Neural cell (in vitro differentiated cells): ENCODE measurements around the gene TXNRD1. TPM values are rescaled to one million over a fixed set of nuclear protein-coding genes. Genes with fewer than 3 reads are reported as not detected.

ENCODE experiments used
- H2AFZ ChIP-seq: fragments of 200-600, 300-800 bp; sonication (generic), shearing (Covaris generic); 2 replicates; pipeline ENCODE4 v1.6.0; 2014; ENCODE audit warnings: low read depth, mild to moderate bottlenecking, antibody characterized with exemption, low read length, moderate library complexity
- H3F3A ChIP-seq: fragments of 200-600 bp; shearing (Covaris generic); 2 replicates; pipeline ENCODE4 v1.6.1; 2016; ENCODE audit warnings: mild to moderate bottlenecking, moderate library complexity, mixed read lengths, antibody characterized with exemption, low read length; ENCODE audit not compliant: insufficient read depth, poor library complexity, severe bottlenecking
- H3K27ac ChIP-seq: fragments of 200-600, 300-800 bp; sonication (generic), shearing (Covaris generic); 2 replicates; pipeline ENCODE4 v1.5.1; 2014; ENCODE audit warnings: mild to moderate bottlenecking, low read length, moderate library complexity
- H3K27me3 ChIP-seq: fragments of 300-800, 200-600 bp; sonication (generic), shearing (Covaris generic); 2 replicates; pipeline ENCODE4 v1.6.0; 2014; ENCODE audit warnings: mild to moderate bottlenecking, low read depth, low read length, moderate library complexity; ENCODE audit not compliant: insufficient read depth
- H3K36me3 ChIP-seq: fragments of 300-800, 200-600 bp; sonication (generic), shearing (Covaris generic); 2 replicates; pipeline ENCODE4 v1.5.1; 2014; ENCODE audit warnings: mild to moderate bottlenecking, antibody characterized with exemption, low read length, moderate library complexity; ENCODE audit not compliant: insufficient read depth
- H3K4me2 ChIP-seq: fragments of 300-800, 200-600 bp; sonication (generic), shearing (Covaris generic); 2 replicates; pipeline ENCODE4 v1.6.0; 2014; ENCODE audit warnings: mild to moderate bottlenecking, low read length
- H3K4me3 ChIP-seq: fragments of 300-800, 200-600 bp; sonication (generic), shearing (Covaris generic); 2 replicates; pipeline ENCODE4 v1.5.1; 2014; ENCODE audit warnings: mild to moderate bottlenecking, low read length, moderate library complexity
- H3K79me2 ChIP-seq: fragments of 200-600 bp; shearing (Covaris generic); replicated peaks from 2 replicates; pipeline ENCODE4 v1.6.0; 2014; ENCODE audit warnings: mild to moderate bottlenecking, low read length, moderate library complexity; ENCODE audit not compliant: insufficient read depth
- H3K9ac ChIP-seq: fragments of 300-800, 200-600 bp; sonication (generic), shearing (Covaris generic); 2 replicates; pipeline ENCODE4 v1.6.1; 2016; ENCODE audit warnings: mild to moderate bottlenecking, low read length, mixed read lengths
- H3K9me2 ChIP-seq: fragments of 200-600 bp; shearing (Covaris generic); 2 replicates; pipeline ENCODE4 v1.6.1; 2016; ENCODE audit warnings: mild to moderate bottlenecking, low read length, mixed read lengths; ENCODE audit not compliant: insufficient read depth
- H3K9me3 ChIP-seq: fragments of 200-600, 300-800 bp; sonication (generic), shearing (Covaris generic); 2 replicates; pipeline ENCODE4 v1.6.1; 2016; ENCODE audit warnings: mild to moderate bottlenecking, mixed run types, low read length, moderate library complexity, mixed read lengths
- H4K20me1 ChIP-seq: fragments of 200-600 bp; shearing (Covaris generic); 2 replicates; pipeline ENCODE4 v1.6.1; 2016; ENCODE audit warnings: mild to moderate bottlenecking, mixed run types; ENCODE audit not compliant: insufficient read depth
- EP300 ChIP-seq: fragments of 450-650 bp; conservative IDR thresholded peaks from 2 replicates; pipeline ENCODE4 v1.6.1; 2014; ENCODE audit warnings: antibody characterized with exemption, mild to moderate bottlenecking, moderate library complexity; ENCODE audit not compliant: poor library complexity, severe bottlenecking
- EZH2 ChIP-seq: fragments of 200-600, 300-800 bp; shearing (Covaris generic), sonication (generic); IDR thresholded peaks from 2 replicates; pipeline ENCODE4 v1.6.1; 2014; ENCODE audit warnings: antibody characterized with exemption, low read length, borderline replicate concordance, mild to moderate bottlenecking; ENCODE audit not compliant: insufficient read depth, poor library complexity, severe bottlenecking
- MXI1 ChIP-seq: fragments of 450-650 bp; conservative IDR thresholded peaks from 2 replicates; pipeline ENCODE4 v1.6.1; 2014; ENCODE audit warnings: antibody characterized with exemption, mild to moderate bottlenecking; ENCODE audit not compliant: poor library complexity, severe bottlenecking
- POLR2AphosphoS5 ChIP-seq: IDR thresholded peaks from 2 replicates; pipeline ENCODE4 v1.6.1; 2012
- RAD21 ChIP-seq: fragments of 450-650 bp; conservative IDR thresholded peaks from 2 replicates; pipeline ENCODE4 v1.6.1; 2014; ENCODE audit warnings: antibody characterized with exemption, mild to moderate bottlenecking, moderate library complexity
- SMC3 ChIP-seq: fragments of 450-650 bp; conservative IDR thresholded peaks from 2 replicates; pipeline ENCODE4 v1.6.1; 2014; ENCODE audit warnings: antibody characterized with exemption, mild to moderate bottlenecking, moderate library complexity; ENCODE audit not compliant: poor library complexity
- TAF1 ChIP-seq: IDR thresholded peaks from 2 replicates; pipeline ENCODE4 v1.6.1; 2012; ENCODE audit warnings: low read depth
- polyA plus RNA-seq: library from polyadenylated mRNA; depleted of rRNA; stranded (reverse); fragments of >200 nt; gene quantifications from 2 replicates; pipeline ENCODE4 v1.2.3, GENCODE V29; 2014
- TF ChIP-seq, protein P1 (sequence below): fragments of 450-650 bp; IDR thresholded peaks from 2 replicates; pipeline ENCODE4 v1.5.1; 2014; ENCODE audit warnings: antibody characterized with exemption, mild to moderate bottlenecking, moderate library complexity; ENCODE audit not compliant: poor library complexity, severe bottlenecking
- TF ChIP-seq, protein P2 (sequence below): IDR thresholded peaks from 2 replicates; pipeline ENCODE4 v1.6.1; 2012; ENCODE audit warnings: borderline replicate concordance

The TXNRD1 gene
- polyA plus RNA-seq, 1 donor from 2014 or later: 59.6 TPM

DNA sequence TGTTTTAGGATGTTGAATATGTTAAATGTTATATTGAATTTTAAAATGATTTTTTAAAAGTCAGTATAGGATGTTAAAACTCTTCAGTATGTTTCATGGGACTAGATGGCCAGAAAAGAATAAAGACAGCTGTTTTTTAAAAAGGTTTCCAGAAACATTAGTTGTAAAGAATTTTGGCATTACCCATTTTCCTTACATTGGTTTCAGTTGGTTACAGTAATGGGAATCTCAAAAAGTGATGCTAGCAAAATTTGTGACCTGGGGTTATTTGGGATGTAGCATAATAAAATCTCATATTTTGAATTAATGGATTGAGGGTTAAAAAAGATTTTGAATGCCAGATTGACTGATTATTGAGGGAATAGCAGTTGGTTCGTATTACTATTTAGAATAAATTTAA lies 113.2 kb downstream of the TXNRD1 start:
- Histone ChIP-seq H3F3A (no peaks in the 10 kb centered on the region), H3K27ac (no peak overlapping the region), H3K9me2 (no peaks in the 10 kb centered on the region), H3K36me3 (peaks cover 4% of the 10 kb centered on the region), H2AFZ (no peak overlapping the region), H3K4me3 (no peak overlapping the region), H3K9ac (no peak overlapping the region), H3K79me2 (no peaks in the 10 kb centered on the region), H3K27me3 (no peaks in the 10 kb centered on the region), H3K4me2 (no peak overlapping the region), H3K9me3 (no peaks in the 10 kb centered on the region), H4K20me1 (no peaks in the 10 kb centered on the region)
- TF ChIP-seq RAD21: no peak
- TF ChIP-seq, protein P1, sequence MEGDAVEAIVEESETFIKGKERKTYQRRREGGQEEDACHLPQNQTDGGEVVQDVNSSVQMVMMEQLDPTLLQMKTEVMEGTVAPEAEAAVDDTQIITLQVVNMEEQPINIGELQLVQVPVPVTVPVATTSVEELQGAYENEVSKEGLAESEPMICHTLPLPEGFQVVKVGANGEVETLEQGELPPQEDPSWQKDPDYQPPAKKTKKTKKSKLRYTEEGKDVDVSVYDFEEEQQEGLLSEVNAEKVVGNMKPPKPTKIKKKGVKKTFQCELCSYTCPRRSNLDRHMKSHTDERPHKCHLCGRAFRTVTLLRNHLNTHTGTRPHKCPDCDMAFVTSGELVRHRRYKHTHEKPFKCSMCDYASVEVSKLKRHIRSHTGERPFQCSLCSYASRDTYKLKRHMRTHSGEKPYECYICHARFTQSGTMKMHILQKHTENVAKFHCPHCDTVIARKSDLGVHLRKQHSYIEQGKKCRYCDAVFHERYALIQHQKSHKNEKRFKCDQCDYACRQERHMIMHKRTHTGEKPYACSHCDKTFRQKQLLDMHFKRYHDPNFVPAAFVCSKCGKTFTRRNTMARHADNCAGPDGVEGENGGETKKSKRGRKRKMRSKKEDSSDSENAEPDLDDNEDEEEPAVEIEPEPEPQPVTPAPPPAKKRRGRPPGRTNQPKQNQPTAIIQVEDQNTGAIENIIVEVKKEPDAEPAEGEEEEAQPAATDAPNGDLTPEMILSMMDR: no peak
- no peak for TF ChIP-seq SMC3
- no peak for TF ChIP-seq EP300
- TF ChIP-seq TAF1: no peak
- TF ChIP-seq POLR2AphosphoS5: no peak

DNA sequence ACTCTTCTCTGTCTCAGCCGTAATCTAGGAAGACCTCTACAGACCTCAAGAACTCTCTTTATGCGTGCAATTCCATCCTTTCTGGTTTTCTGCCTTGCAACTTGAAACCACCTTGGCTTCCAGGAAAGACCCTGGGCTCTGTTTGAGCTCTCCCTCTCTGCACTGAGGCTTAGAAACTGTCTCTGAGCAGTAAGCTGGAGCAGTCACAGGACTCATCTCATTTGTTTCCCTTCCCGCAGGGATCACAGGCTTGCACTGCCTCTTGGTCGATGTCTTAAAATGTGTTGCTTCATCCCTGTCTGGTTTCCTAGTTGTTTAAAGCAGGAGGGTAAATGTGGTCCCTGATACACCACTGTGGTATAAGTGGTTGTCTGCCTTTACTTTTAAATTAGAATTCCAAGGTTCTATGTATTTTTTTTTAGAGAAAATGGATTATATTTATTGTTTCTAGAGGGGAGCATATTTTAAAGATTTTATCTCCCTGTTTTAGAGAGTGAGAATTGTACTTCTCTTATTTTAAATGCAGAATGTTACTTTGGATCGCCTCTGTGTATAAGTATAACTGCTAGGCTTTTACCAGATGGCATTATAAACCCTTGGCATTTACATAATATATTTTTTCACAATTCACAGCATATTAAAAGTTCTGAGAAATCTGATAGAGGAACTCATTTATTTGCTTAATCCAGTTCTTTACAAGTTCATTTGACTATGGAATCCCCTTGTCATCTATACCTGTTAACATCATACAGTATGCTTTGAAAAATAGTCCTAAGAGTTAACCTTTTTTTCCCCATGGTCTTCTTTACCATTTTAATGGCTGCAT lies 114.3 kb downstream of the TXNRD1 start:
- Histone ChIP-seq H4K20me1 (no peaks in the 10 kb centered on the region), H3K27me3 (no peaks in the 10 kb centered on the region), H3K79me2 (no peaks in the 10 kb centered on the region), H3K4me3 (no peak overlapping the region), H2AFZ (no peak overlapping the region), H3K9ac (no peak overlapping the region), H3K4me2 (no peak overlapping the region), H3K9me3 (no peaks in the 10 kb centered on the region), H3F3A (no peaks in the 10 kb centered on the region), H3K36me3 (peaks cover 12% of the 10 kb centered on the region), H3K27ac (no peak overlapping the region), H3K9me2 (no peaks in the 10 kb centered on the region)
- TF ChIP-seq, protein P2, sequence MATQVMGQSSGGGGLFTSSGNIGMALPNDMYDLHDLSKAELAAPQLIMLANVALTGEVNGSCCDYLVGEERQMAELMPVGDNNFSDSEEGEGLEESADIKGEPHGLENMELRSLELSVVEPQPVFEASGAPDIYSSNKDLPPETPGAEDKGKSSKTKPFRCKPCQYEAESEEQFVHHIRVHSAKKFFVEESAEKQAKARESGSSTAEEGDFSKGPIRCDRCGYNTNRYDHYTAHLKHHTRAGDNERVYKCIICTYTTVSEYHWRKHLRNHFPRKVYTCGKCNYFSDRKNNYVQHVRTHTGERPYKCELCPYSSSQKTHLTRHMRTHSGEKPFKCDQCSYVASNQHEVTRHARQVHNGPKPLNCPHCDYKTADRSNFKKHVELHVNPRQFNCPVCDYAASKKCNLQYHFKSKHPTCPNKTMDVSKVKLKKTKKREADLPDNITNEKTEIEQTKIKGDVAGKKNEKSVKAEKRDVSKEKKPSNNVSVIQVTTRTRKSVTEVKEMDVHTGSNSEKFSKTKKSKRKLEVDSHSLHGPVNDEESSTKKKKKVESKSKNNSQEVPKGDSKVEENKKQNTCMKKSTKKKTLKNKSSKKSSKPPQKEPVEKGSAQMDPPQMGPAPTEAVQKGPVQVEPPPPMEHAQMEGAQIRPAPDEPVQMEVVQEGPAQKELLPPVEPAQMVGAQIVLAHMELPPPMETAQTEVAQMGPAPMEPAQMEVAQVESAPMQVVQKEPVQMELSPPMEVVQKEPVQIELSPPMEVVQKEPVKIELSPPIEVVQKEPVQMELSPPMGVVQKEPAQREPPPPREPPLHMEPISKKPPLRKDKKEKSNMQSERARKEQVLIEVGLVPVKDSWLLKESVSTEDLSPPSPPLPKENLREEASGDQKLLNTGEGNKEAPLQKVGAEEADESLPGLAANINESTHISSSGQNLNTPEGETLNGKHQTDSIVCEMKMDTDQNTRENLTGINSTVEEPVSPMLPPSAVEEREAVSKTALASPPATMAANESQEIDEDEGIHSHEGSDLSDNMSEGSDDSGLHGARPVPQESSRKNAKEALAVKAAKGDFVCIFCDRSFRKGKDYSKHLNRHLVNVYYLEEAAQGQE: no peak
- TF ChIP-seq POLR2AphosphoS5 (no peak), EP300 (no peak), EZH2 (no peak)

DNA sequence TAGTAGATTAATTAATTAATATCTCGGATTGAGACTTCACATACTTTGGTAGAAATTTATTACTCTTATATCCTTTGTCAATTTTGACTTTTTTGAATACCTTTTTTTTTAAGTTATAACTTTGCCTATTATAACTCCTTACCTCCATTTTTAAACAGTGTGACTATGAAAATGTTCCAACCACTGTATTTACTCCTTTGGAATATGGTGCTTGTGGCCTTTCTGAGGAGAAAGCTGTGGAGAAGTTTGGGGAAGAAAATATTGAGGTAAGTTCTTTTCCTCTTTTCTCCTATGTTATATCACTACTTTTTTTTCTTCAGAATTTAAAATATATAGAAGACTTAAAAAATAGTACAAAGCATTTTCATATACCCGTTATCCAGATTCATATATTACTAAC lies 115.8 kb downstream of the TXNRD1 start:
- H3K9ac ChIP-seq: no peak overlapping the region
- H3K36me3 ChIP-seq: peaks cover 12% of the 10 kb centered on the region
- no peak overlapping the region for H3K27ac ChIP-seq
- H3K4me2 ChIP-seq: no peak overlapping the region
- no peaks in the 10 kb centered on the region for H3K27me3 ChIP-seq
- no peaks in the 10 kb centered on the region for H3K9me2 ChIP-seq
- H3F3A ChIP-seq: no peaks in the 10 kb centered on the region
- no peaks in the 10 kb centered on the region for H3K79me2 ChIP-seq
- no peaks in the 10 kb centered on the region for H3K9me3 ChIP-seq
- TF ChIP-seq, protein P1: no peak
- no peak for TF ChIP-seq POLR2AphosphoS5
- TF ChIP-seq EP300: no peak
- TF ChIP-seq SMC3: no peak
- no peak for TF ChIP-seq MXI1
- no peak for TF ChIP-seq EZH2
- TF ChIP-seq TAF1: no peak
- no peak for TF ChIP-seq RAD21
- TF ChIP-seq, protein P2: no peak
- no peak overlapping the region for H2AFZ ChIP-seq
- no peaks in the 10 kb centered on the region for H4K20me1 ChIP-seq
- H3K4me3 ChIP-seq: no peak overlapping the region
